AG09319 (cell line): ENCODE measurements around the gene ERC1.

Experiments
- DNase-seq: peaks from one replicate; pipeline ENCODE4 v3.0.0-alpha.2; 2010; ENCODE audit warnings: low read depth; ENCODE audit errors: extremely low read depth
- TF ChIP-seq, protein P1 (sequence below): IDR thresholded peaks from 2 replicates; pipeline ENCODE4 v1.5.1; 2011; ENCODE audit warnings: low read depth, mild to moderate bottlenecking, inconsistent platforms, low read length, moderate library complexity

ERC1 gene

DNA sequence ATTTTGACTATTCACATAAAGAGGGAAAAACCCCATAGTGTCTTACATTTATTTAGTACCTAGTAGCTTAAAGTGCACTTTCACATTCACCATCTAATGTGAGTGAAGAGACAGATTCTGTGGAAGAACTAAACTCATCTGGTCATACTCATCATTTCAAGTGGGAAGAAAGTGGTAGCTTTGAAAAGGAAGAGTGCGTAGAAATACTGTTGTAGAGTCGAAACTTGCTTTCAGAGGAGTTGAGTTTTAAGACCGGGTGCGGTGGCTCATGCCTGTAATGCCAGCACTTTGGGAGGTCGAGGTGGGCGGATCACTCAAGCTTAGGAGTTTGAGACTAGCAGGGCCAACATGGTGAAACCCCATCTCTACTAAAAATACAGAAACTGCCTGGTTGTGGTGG lies 222.2 kb downstream of the ERC1 start:
- TF ChIP-seq, protein P1, sequence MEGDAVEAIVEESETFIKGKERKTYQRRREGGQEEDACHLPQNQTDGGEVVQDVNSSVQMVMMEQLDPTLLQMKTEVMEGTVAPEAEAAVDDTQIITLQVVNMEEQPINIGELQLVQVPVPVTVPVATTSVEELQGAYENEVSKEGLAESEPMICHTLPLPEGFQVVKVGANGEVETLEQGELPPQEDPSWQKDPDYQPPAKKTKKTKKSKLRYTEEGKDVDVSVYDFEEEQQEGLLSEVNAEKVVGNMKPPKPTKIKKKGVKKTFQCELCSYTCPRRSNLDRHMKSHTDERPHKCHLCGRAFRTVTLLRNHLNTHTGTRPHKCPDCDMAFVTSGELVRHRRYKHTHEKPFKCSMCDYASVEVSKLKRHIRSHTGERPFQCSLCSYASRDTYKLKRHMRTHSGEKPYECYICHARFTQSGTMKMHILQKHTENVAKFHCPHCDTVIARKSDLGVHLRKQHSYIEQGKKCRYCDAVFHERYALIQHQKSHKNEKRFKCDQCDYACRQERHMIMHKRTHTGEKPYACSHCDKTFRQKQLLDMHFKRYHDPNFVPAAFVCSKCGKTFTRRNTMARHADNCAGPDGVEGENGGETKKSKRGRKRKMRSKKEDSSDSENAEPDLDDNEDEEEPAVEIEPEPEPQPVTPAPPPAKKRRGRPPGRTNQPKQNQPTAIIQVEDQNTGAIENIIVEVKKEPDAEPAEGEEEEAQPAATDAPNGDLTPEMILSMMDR, result no peak
- no peak for DNase-seq

DNA sequence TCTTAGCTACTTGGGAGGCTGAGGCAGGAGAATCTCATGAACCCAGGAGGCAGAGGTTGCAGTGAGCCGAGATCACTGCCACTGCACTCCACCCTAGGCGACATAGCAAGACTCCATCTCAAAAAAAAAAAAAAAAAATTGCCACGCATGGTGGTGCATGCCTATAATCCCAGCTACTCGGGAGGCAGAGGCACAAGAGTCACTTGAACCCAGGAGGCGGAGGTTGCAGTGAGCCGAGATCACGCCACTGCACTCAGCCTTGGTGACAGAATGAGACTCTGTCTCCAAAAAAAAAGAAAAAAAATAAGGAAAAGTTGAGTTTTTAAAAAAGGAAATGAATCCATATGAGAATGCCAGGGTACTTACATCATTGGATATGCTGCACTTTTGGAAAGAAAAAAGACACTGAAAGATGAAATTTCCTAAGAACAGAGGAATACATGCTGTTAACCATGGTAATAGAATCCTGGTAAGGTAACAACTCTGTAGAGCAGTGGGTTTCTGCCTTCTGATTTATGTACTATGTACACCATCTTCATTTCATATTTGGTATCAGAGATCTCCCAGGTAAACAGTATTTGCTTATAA lies 222.7 kb downstream of the ERC1 start:
- TF ChIP-seq, protein P1, result no peak
- DNase-seq, result no peak

DNA sequence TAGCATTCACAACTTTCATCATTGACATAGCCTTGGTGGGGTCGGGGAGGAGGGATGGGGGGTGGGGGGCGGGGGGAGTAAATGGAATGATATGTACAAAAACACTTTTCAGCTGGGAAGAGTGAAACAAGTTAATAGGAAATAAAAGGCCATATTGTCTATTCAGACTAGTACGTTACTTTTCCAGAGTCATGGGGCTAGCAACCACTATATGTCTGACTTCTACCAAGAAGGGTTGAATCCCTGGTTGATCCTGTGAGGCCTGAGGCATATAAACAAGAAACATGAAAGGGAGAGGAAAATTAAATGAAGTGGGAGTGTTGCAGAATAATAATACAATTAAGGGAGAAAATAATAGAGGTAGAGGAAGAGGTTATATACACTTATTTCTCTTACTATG lies 225.5 kb downstream of the ERC1 start:
- DNase-seq, result no peak
- TF ChIP-seq, protein P1, result no peak

DNA sequence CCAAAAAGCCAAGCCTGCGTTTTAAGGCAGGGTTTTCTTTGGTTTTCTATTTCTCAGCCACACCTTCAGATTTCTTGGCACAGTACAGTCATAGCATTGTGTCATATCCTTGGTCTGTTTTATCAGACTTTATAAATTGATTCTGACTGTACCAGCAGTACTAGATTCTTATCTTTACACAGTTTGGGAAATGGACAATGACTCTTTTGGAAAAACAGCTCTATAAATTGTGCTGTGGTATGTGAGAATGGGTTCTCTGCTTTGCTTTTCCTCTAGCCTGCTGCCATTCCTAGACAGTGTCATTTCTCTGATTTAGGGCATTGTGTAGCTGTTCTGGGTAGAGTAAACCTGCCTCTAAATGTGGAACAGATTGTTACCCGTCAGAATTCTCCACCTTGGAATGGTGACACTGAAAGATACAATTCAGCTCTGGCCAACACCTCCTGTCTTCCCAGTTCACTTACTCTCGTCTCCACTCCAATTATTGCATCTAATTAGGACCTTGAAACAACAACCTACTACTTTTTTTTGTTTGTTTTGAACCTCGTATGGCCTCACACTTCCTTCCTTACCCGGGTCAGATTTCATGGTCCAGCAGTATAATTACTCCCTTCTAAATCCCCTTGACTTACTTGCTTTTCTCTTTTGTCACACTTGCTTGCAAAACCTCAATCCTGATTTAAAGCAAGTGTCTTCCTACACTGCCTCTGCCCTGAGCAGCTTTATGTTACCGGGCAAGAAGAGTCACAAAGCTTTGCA lies 226.3 kb downstream of the ERC1 start:
- TF ChIP-seq, protein P1, result no peak
- peak; percentile 42 for DNase-seq

DNA sequence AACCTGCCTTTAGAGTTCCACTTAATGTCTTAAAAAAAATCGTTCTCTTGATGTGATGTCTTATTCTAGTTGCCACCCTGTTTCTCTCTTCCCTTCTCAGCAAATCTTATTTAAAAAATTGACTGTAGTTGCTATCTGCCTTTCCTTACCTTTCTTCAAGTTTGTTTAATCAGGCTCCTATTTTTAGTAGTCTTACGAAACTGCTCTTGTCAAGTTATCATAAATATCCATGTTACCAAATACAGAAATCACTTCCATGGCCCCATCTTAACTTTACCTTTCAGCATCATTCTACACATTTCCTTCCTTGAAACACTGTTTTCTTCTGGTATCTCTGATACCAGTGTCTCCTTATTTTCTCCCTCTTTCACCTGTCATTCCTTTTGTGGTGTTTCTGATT lies 227.3 kb downstream of the ERC1 start:
- TF ChIP-seq, protein P1, result no peak
- DNase-seq, result no peak

DNA sequence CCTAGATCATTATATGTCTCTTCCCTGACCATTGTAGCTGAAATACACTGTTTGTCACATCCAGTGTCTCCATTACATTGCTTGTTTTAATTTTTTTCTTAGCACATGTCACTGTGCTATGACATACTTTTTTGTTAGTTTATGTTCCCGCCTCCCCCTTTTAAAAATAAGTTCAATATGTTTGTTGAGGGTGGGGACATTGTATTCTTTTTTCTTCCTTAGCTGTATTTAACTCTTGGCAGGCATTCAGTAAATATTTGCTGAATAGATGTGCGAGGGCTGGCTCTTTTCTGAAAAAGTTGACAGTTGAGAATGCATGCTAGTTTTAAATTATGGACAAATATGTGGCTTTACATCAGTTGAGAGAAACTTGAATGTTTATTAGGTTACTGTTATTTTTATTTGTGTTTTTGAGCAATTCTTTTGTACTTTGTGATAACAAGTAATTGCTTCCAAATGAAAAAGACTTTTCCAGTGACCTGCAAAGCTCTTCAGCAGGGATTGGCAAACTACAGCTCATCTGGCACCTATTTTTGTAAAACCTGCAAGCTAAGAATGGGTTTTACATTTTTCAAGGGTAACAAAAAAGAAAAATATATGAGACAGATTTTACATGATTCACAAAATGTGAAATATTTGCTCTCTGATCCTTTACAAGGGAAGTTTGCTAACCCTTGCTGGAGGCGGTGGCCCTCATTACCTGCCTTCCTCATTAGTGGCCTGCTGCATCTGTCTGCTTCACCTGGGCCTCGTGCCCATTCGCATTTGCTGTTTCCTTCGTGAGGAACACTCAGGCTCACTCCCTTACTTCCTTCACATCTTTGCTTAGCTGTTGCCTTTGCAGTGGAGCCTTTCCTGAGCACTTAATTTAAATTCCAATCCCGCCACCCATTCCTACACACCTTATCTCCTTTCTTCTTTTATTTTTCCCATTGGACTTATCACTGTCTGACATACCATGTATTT lies 229.4 kb downstream of the ERC1 start:
- no peak for DNase-seq
- TF ChIP-seq, protein P1, result no peak
